ENCODE data around the gene DGAT2. TPM values are rescaled to one million over a fixed set of nuclear protein-coding genes. Genes with fewer than 3 reads are reported as not detected.

DGAT2 gene
- total RNA-seq, 1 donor from 2014 or later, result 0.76 TPM

DNA sequence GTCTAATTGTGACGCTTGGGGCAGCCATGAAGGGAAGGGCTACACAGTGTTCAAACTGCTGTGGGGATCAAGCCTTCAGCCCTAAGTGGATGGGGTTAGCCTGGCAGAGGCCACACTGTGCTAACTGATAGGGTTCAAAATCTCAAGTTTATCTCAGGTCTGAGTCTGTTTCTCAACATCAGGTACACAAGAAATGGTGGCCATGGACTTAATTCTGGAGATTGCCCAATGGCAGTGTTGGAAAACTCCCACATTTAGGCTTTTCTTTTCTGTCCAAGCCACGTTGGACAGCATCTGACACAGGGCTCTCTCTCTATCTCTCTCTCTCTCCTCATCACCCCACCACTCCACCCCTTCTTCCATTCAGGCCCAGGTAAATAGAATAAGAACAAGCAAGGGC is 10.9 kb upstream of the DGAT2 start:
- TF ChIP-seq CTCF (IDR thresholded peaks at IDR 0.05; ENCODE audit: partially characterized antibody, unreplicated experiment), result no peak
- H3K4me1 Mint-ChIP-seq (ENCODE audit: low read depth, unreplicated experiment), result no peaks in the 10 kb centered on the region
- no peak for DNase-seq
- H3K9me3 Mint-ChIP-seq (ENCODE audit: unreplicated experiment), result peaks cover 1% of the 10 kb centered on the region
- H3K36me3 Mint-ChIP-seq (ENCODE audit: unreplicated experiment), result no peaks in the 10 kb centered on the region
- no peak overlapping the region for H3K27ac Mint-ChIP-seq (ENCODE audit: unreplicated experiment)
- H3K27me3 Mint-ChIP-seq (ENCODE audit: unreplicated experiment), result no peaks in the 10 kb centered on the region
- no peak overlapping the region for H3K4me3 Mint-ChIP-seq (ENCODE audit: unreplicated experiment)

DNA sequence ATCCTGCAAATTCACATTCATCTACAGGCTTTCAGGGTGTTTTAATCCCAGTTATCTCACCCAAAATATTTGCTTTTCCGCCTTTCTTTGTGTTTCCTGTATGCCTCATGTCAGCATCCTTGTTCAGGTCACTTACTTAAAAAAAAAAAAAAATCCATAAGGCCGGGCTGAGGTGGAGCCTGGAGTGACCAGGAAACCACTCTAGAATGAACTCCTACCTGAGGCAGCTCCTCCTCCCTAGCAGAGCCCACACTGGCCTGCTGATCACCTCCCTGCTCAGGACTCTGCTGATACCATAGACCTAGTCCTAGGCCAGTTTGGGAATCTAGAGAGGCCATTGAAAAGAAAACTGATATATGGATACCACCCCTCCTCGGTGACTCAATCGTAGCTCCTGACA is 8.7 kb upstream of the DGAT2 start:
- Mint-ChIP-seq H3K27me3 (ENCODE audit: unreplicated experiment) (no peaks in the 10 kb centered on the region), H3K9me3 (ENCODE audit: unreplicated experiment) (peaks cover 1% of the 10 kb centered on the region), H3K4me3 (ENCODE audit: unreplicated experiment) (no peak overlapping the region), H3K36me3 (ENCODE audit: unreplicated experiment) (no peaks in the 10 kb centered on the region), H3K4me1 (ENCODE audit: low read depth, unreplicated experiment) (no peaks in the 10 kb centered on the region), H3K27ac (ENCODE audit: unreplicated experiment) (no peak overlapping the region)
- DNase-seq, result no peak
- TF ChIP-seq CTCF (IDR thresholded peaks at IDR 0.05; ENCODE audit: partially characterized antibody, unreplicated experiment), result no peak

DNA sequence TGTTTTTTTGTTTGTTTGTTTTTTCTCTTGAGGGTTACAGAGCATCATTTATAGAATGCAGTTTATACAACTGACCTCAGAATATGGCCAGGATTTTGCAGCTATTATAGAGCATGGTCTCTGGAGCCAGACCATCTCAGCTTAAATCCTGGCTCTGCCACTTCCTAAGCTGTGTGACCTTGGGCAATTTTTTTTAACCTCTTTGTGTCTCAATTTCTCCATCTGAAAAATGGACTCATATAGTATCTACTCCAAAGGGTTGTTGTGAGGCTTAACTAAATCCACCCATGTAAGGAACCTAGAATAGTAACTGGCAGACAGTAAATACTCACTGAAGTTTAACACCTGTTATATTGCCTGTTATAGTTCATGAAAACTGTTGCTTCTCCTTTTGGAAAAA is 8.3 kb upstream of the DGAT2 start:
- Mint-ChIP-seq H3K4me3 (ENCODE audit: unreplicated experiment) (no peak overlapping the region), H3K9me3 (ENCODE audit: unreplicated experiment) (peaks cover 1% of the 10 kb centered on the region), H3K4me1 (ENCODE audit: low read depth, unreplicated experiment) (no peaks in the 10 kb centered on the region), H3K36me3 (ENCODE audit: unreplicated experiment) (no peaks in the 10 kb centered on the region), H3K27ac (ENCODE audit: unreplicated experiment) (no peak overlapping the region), H3K27me3 (ENCODE audit: unreplicated experiment) (no peaks in the 10 kb centered on the region)
- no peak for DNase-seq
- TF ChIP-seq CTCF (IDR thresholded peaks at IDR 0.05; ENCODE audit: partially characterized antibody, unreplicated experiment), result no peak

DNA sequence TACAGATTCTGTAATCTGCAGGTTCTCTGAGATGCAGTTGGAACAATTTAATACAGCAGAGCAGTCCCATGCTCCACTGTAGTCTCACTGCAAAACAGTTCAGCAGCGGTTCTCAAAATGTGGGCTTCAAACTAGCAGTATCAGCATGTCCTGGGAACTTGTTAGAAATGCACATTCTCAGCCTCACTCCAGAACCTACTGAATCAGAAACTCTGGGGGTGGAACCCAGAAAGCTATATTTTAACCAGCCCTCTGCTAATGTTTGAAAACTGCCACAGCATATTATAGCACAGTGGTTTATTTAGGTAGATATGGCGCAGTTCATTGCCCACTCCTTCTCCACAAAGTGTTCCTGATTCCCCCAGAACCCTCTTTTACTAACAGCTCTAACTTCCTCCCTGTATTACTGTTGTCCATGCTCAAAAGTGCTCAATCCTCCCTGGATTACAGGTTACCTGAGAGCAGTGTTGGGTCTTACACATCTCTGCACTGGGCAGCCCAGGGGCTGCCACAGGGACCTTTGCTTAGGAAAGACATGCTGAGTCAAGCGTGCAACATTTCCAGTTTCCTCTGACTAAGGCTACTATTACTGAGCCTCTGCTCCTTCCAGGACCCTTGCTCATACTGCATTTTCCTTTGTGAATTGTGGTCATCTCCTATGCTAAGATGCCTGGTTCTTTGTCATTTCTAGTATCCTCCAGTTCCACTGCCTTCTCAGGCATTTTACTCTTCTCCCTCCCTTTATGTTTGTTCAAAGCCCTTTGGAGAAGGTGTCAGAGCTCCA is 7.7 kb upstream of the DGAT2 start:
- Mint-ChIP-seq H3K4me3 (ENCODE audit: unreplicated experiment) (no peak overlapping the region), H3K27ac (ENCODE audit: unreplicated experiment) (no peak overlapping the region), H3K36me3 (ENCODE audit: unreplicated experiment) (no peaks in the 10 kb centered on the region), H3K9me3 (ENCODE audit: unreplicated experiment) (peaks cover 1% of the 10 kb centered on the region), H3K4me1 (ENCODE audit: low read depth, unreplicated experiment) (no peaks in the 10 kb centered on the region), H3K27me3 (ENCODE audit: unreplicated experiment) (peaks cover 3% of the 10 kb centered on the region)
- TF ChIP-seq CTCF (IDR thresholded peaks at IDR 0.05; ENCODE audit: partially characterized antibody, unreplicated experiment), result no peak
- DNase-seq, result no peak

- Mint-ChIP-seq H3K36me3 (ENCODE audit: unreplicated experiment) (no peaks in the 10 kb centered on the region), H3K4me3 (ENCODE audit: unreplicated experiment) (no peak overlapping the region), H3K4me1 (ENCODE audit: low read depth, unreplicated experiment) (no peaks in the 10 kb centered on the region), H3K27me3 (ENCODE audit: unreplicated experiment) (peaks cover 5% of the 10 kb centered on the region), H3K9me3 (ENCODE audit: unreplicated experiment) (peaks cover 2% of the 10 kb centered on the region), H3K27ac (ENCODE audit: unreplicated experiment) (no peak overlapping the region)
- no peak for DNase-seq
- no peak for TF ChIP-seq CTCF (IDR thresholded peaks at IDR 0.05; ENCODE audit: partially characterized antibody, unreplicated experiment)
Measured at GRCh38 chr11:75762158-75762557, 6.4 kb upstream of the DGAT2 start.

All from glutamatergic neuron (in vitro differentiated cells).